NCI-H146 treated with DMSO at 0.1 percent for 48 hours (cell line): Measurements from ENCODE around the gene MRPS27.

Source experiments
- DNase-seq: peaks from one replicate; lab custom pipeline; 2025; ENCODE audit not compliant: unreplicated experiment; lab: John Stamatoyannopoulos, UW

The MRPS27 gene

GRCh38 chr5:72206160-72206559 lies 113.9 kb downstream of the MRPS27 start:
- DNase-seq: no peak

GRCh38 chr5:72205431-72206009 lies 114.5 kb downstream of the MRPS27 start:
- no peak for DNase-seq

GRCh38 chr5:72204946-72205345 lies 115.1 kb downstream of the MRPS27 start:
- no peak for DNase-seq

GRCh38 chr5:72203251-72203845 lies 116.7 kb downstream of the MRPS27 start:
- DNase-seq: no peak

GRCh38 chr5:72202331-72202825 lies 117.7 kb downstream of the MRPS27 start:
- DNase-seq: no peak

GRCh38 chr5:72199681-72200080 lies 120.4 kb downstream of the MRPS27 start:
- DNase-seq: no peak

GRCh38 chr5:72197393-72197792 lies 122.6 kb downstream of the MRPS27 start:
- no peak for DNase-seq

- no peak for DNase-seq
Observed at GRCh38 chr5:72195581-72195980, 124.5 kb downstream of the MRPS27 start.

GRCh38 chr5:72194846-72195245 lies 125.2 kb downstream of the MRPS27 start:
- no peak for DNase-seq

GRCh38 chr5:72191404-72191803 lies 128.6 kb downstream of the MRPS27 start:
- no peak for DNase-seq

- DNase-seq: no peak
Observed at GRCh38 chr5:72189146-72189545, 130.9 kb downstream of the MRPS27 start.

GRCh38 chr5:72188166-72188565 lies 131.9 kb downstream of the MRPS27 start:
- DNase-seq: no peak

GRCh38 chr5:72187388-72188075 lies 132.5 kb downstream of the MRPS27 start:
- DNase-seq: no peak

GRCh38 chr5:72185496-72186329 lies 134.3 kb downstream of the MRPS27 start:
- DNase-seq: no peak

- no peak for DNase-seq
Observed at GRCh38 chr5:72184408-72184807, 135.6 kb downstream of the MRPS27 start.

GRCh38 chr5:72183101-72183520 lies 136.9 kb downstream of the MRPS27 start:
- DNase-seq: no peak

- DNase-seq: no peak
Observed at GRCh38 chr5:72182686-72183085, 137.4 kb downstream of the MRPS27 start.

GRCh38 chr5:72180925-72181324 lies 139.1 kb downstream of the MRPS27 start:
- no peak for DNase-seq

GRCh38 chr5:72179816-72180440 lies 140.1 kb downstream of the MRPS27 start:
- no peak for DNase-seq

- DNase-seq: no peak
Observed at GRCh38 chr5:72179028-72179815, 140.8 kb downstream of the MRPS27 start.
